GM18867 (cell line): ENCODE measurements around the gene PTPN6.
A peak's percentile ranks its signal among the peaks of the same experiment; 100 is the strongest.
"Not testable (repeated sequence)": the region's sequence is repeated elsewhere in the genome, so short reads cannot be mapped to it uniquely, and the experiment has no call there.

Experiments used
- ATAC-seq: cut with Tn5 transposase; IDR thresholded peaks from one replicate; pipeline ENCODE4 v1.9.1; 2021; ENCODE audit warnings: mild to moderate bottlenecking, moderate library complexity; ENCODE audit not compliant: unreplicated experiment

Gene PTPN6

GRCh38 chr12:6950811-6951540 is at the start of gene PTPN6:
TSS of gene PTPN6 (plus strand) at chr12:6951356. CDS start at chr12:6951513, 157 bp downstream.
- no peak for ATAC-seq

GRCh38 chr12:6902448-6902847 is 48.7 kb upstream of the PTPN6 start:
- ATAC-seq: no peak

- no peak for ATAC-seq
Measured at GRCh38 chr12:6903722-6904121, 47.4 kb upstream of the PTPN6 start.

GRCh38 chr12:6904280-6905276 is 46.6 kb upstream of the PTPN6 start, which contains the start of gene LRRC23:
TSS of gene LRRC23 (plus strand) at chr12:6904822. CDS start at chr12:6905634, 812 bp downstream.
- peak; percentile 92 for ATAC-seq

- no peak for ATAC-seq
Measured at GRCh38 chr12:6905414-6906040, 45.6 kb upstream of the PTPN6 start.

- ATAC-seq: not testable (repeated sequence)
Measured at GRCh38 chr12:6908141-6908540, 43.0 kb upstream of the PTPN6 start.

GRCh38 chr12:6909421-6910145 is 41.6 kb upstream of the PTPN6 start:
- ATAC-seq: no peak

- no peak for ATAC-seq
Measured at GRCh38 chr12:6912164-6912935, 38.8 kb upstream of the PTPN6 start.

- peak; percentile 72 for ATAC-seq
Measured at GRCh38 chr12:6914246-6914946, 36.8 kb upstream of the PTPN6 start, which contains the start of gene ENO2. TSS of gene ENO2 (plus strand) at chr12:6914580. CDS start at chr12:6915833, 1,253 bp downstream.

GRCh38 chr12:6914947-6915788 is 36.0 kb upstream of the PTPN6 start:
- no peak for ATAC-seq

- ATAC-seq: no peak
Measured at GRCh38 chr12:6915789-6916285, 35.3 kb upstream of the PTPN6 start.

- no peak for ATAC-seq
Measured at GRCh38 chr12:6916426-6917200, 34.5 kb upstream of the PTPN6 start.

GRCh38 chr12:6917491-6918231 is 33.5 kb upstream of the PTPN6 start:
- no peak for ATAC-seq

- no peak for ATAC-seq
Measured at GRCh38 chr12:6919588-6919987, 31.6 kb upstream of the PTPN6 start.

GRCh38 chr12:6921539-6921938 is 29.6 kb upstream of the PTPN6 start:
- no peak for ATAC-seq
